Measurements from ENCODE around the gene SLC2A10.

DNA sequence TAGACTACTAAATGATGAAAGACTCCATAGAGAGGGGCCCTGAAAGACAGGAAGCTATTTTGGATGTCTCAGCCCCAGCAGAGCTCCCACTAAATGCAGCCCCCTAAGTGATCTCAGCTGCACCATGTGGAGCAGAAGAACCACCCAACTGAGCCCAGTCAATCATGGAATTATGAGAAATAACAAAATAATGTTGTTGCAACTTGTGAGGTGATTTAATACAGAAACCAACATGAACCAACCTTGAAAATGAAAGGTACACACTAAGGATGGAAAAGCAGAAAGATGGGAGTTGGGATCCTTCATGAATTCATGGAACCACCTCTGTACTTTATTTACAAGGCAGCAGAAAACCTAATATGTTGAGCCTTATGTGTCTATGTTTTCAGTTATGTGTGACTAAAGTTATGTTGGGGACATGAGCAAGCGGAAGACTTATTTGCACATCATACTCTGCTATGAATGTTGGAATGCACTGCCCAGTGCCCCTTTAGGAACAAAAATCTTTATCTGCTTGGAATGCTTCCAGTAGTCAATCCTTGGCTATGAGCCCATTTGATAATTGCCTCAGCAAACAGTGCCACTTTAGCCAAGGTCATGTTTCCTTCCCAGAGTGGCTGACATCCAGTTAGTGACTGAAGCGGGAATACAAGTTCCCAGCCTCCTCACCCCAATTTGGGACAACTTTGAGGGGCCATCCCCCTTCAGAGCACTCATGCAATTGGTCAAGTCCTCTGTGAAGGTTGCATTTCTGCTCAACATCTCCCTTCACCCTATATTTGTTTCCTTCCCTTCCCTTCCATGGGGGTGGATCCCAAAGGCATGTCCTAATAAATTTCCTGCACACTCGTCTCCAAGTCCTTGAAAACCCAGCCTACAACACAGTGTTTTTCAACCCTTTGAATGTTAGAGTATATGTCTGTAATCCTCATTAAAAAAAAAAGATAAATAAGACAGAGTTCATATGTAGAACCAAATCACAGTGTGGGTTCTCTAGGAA lies 38.6 kb upstream of the SLC2A10 start:
- TF ChIP-seq CTCF (conservative IDR thresholded peaks at IDR 0.05 in 1 of 2, IDR thresholded peaks at IDR 0.05 in 1 of 2; ENCODE audit: extremely low read depth in 1 of 2, insufficient read depth in 1 of 2, low read depth in 1 of 2, low read length in 2 of 2) (no peak), EZH2 (IDR thresholded peaks at IDR 0.05; ENCODE audit: borderline replicate concordance, low read length) (no peak)

All from mammary epithelial cell (primary cell).